T-helper 17 cell (primary cell): ENCODE measurements around the gene KIF1B. TPM values are rescaled to one million over a fixed set of nuclear protein-coding genes. Genes with fewer than 3 reads are reported as not detected.
"Not testable (repeated sequence)": the region's sequence is repeated elsewhere in the genome, so short reads cannot be mapped to it uniquely, and the experiment has no call there.

Experiments
- ATAC-seq: fragments of 150-1000 bp; cut with Tn5 transposase; 2 replicates; pipeline ENCODE4 v1.10.0; 2021; ENCODE audit warnings: mild to moderate bottlenecking, moderate library complexity
- DNase-seq, 3 donors: peaks; one replicate each; pipeline versions ENCODE4 v3.0.0 to v3.0.0-alpha.2; 2020 to 2021
- H3K9me3 ChIP-seq: one replicate; pipeline ENCODE4 v1.7.0; 2013; ENCODE audit warnings: low read length, mild to moderate bottlenecking; ENCODE audit not compliant: control insufficient read depth, poor library complexity, severe bottlenecking
- H3K27ac Mint-ChIP-seq: one replicate; pipeline ENCODE4 v1.8.0; 2022; ENCODE audit warnings: mild to moderate bottlenecking, moderate library complexity, mixed read lengths
- H3K27me3 Mint-ChIP-seq: one replicate; pipeline ENCODE4 v1.8.0; 2022; ENCODE audit warnings: mixed read lengths
- H3K36me3 Mint-ChIP-seq: one replicate; pipeline ENCODE4 v1.8.0; 2022; ENCODE audit warnings: low read depth, mixed read lengths
- H3K4me1 Mint-ChIP-seq: one replicate; pipeline ENCODE4 v1.8.0; 2022; ENCODE audit warnings: mild to moderate bottlenecking, mixed read lengths
- H3K4me3 Mint-ChIP-seq: one replicate; pipeline ENCODE4 v1.8.0; 2022; ENCODE audit warnings: mild to moderate bottlenecking, moderate library complexity, mixed read lengths
- total RNA-seq, 4 donors: library from RNA in 2 of 4; stranded (reverse) in 2 of 4; gene quantifications; one replicate each; pipeline ENCODE4 v1.2.3 and lab custom pipeline; 2022 to 2026

The KIF1B gene
- total RNA-seq, 2 donors from 2014 or later, result 10.9 to 13.3 TPM

- H3K4me1 Mint-ChIP-seq, result peaks cover 10% of the 10 kb centered on the region
- no peaks in the 10 kb centered on the region for H3K9me3 ChIP-seq
- no peaks in the 10 kb centered on the region for H3K27me3 Mint-ChIP-seq
- no peak overlapping the region for H3K4me3 Mint-ChIP-seq
- peaks cover 2% of the 10 kb centered on the region for H3K36me3 Mint-ChIP-seq
- ATAC-seq (no peak), DNase-seq (no peak)
- no peak overlapping the region for H3K27ac Mint-ChIP-seq
These were observed 21.8 kb downstream of the KIF1B start for GRCh38 chr1:10232163-10232562.

GRCh38 chr1:10236405-10237156, 26.2 kb downstream of the KIF1B start:
- H3K4me1 Mint-ChIP-seq, result peaks cover 6% of the 10 kb centered on the region
- no peak for ATAC-seq
- no peak overlapping the region for H3K27ac Mint-ChIP-seq
- no peaks in the 10 kb centered on the region for H3K9me3 ChIP-seq
- no peak for DNase-seq
- H3K36me3 Mint-ChIP-seq, result peaks cover 2% of the 10 kb centered on the region
- no peaks in the 10 kb centered on the region for H3K27me3 Mint-ChIP-seq
- H3K4me3 Mint-ChIP-seq, result no peak overlapping the region

- Mint-ChIP-seq H3K27me3 (no peaks in the 10 kb centered on the region), H3K36me3 (peaks cover 4% of the 10 kb centered on the region), H3K4me1 (peaks cover 6% of the 10 kb centered on the region), H3K4me3 (no peak overlapping the region), H3K27ac (no peak overlapping the region)
- no peak for DNase-seq
- H3K9me3 ChIP-seq, result no peaks in the 10 kb centered on the region
- no peak for ATAC-seq
These were observed 26.8 kb downstream of the KIF1B start for GRCh38 chr1:10237157-10237539.

GRCh38 chr1:10242135-10242534, 31.8 kb downstream of the KIF1B start:
- Mint-ChIP-seq H3K36me3 (peaks cover 4% of the 10 kb centered on the region), H3K4me3 (no peak overlapping the region), H3K4me1 (peaks cover 7% of the 10 kb centered on the region), H3K27ac (no peak overlapping the region), H3K27me3 (no peaks in the 10 kb centered on the region)
- DNase-seq (no peak), ATAC-seq (no peak)
- no peaks in the 10 kb centered on the region for H3K9me3 ChIP-seq

- Mint-ChIP-seq H3K27ac (peak overlapping the region; percentile 57), H3K36me3 (peaks cover 3% of the 10 kb centered on the region), H3K4me3 (no peak overlapping the region), H3K4me1 (peaks cover 6% of the 10 kb centered on the region), H3K27me3 (no peaks in the 10 kb centered on the region)
- no peak for DNase-seq
- no peaks in the 10 kb centered on the region for H3K9me3 ChIP-seq
- ATAC-seq, result no peak
These were observed 32.4 kb downstream of the KIF1B start for GRCh38 chr1:10242811-10243210.

GRCh38 chr1:10245674-10246073, 35.3 kb downstream of the KIF1B start:
- no peaks in the 10 kb centered on the region for H3K27me3 Mint-ChIP-seq
- no peak overlapping the region for H3K4me3 Mint-ChIP-seq
- DNase-seq (no peak), ATAC-seq (no peak)
- no peaks in the 10 kb centered on the region for H3K9me3 ChIP-seq
- no peak overlapping the region for H3K27ac Mint-ChIP-seq
- peaks cover 7% of the 10 kb centered on the region for H3K4me1 Mint-ChIP-seq
- H3K36me3 Mint-ChIP-seq, result peaks cover 5% of the 10 kb centered on the region

- H3K4me1 Mint-ChIP-seq, result peaks cover 12% of the 10 kb centered on the region
- DNase-seq, result no peak
- peaks cover 3% of the 10 kb centered on the region for H3K36me3 Mint-ChIP-seq
- H3K27me3 Mint-ChIP-seq, result no peaks in the 10 kb centered on the region
- H3K9me3 ChIP-seq, result no peaks in the 10 kb centered on the region
- no peak overlapping the region for H3K27ac Mint-ChIP-seq
- ATAC-seq, result no peak
- H3K4me3 Mint-ChIP-seq, result no peak overlapping the region
These were observed 39.6 kb downstream of the KIF1B start for GRCh38 chr1:10249808-10250457.

GRCh38 chr1:10250663-10251062, 40.3 kb downstream of the KIF1B start:
- no peak overlapping the region for H3K4me3 Mint-ChIP-seq
- DNase-seq, result no peak
- no peaks in the 10 kb centered on the region for H3K27me3 Mint-ChIP-seq
- peaks cover 3% of the 10 kb centered on the region for H3K36me3 Mint-ChIP-seq
- peak overlapping the region; percentile 43 for H3K27ac Mint-ChIP-seq
- no peak for ATAC-seq
- peaks cover 12% of the 10 kb centered on the region for H3K4me1 Mint-ChIP-seq
- no peaks in the 10 kb centered on the region for H3K9me3 ChIP-seq

GRCh38 chr1:10251325-10252108, 41.1 kb downstream of the KIF1B start:
- H3K4me1 Mint-ChIP-seq, DNase-seq, H3K9me3 ChIP-seq, H3K27ac Mint-ChIP-seq, H3K36me3 Mint-ChIP-seq, H3K27me3 Mint-ChIP-seq, ATAC-seq, H3K4me3 Mint-ChIP-seq: not testable (repeated sequence)

- H3K36me3 Mint-ChIP-seq, result peaks cover 3% of the 10 kb centered on the region
- no peaks in the 10 kb centered on the region for H3K9me3 ChIP-seq
- H3K4me3 Mint-ChIP-seq, result no peak overlapping the region
- H3K4me1 Mint-ChIP-seq, result peaks cover 6% of the 10 kb centered on the region
- H3K27me3 Mint-ChIP-seq, result no peaks in the 10 kb centered on the region
- H3K27ac Mint-ChIP-seq, result peak overlapping the region; percentile 19
- ATAC-seq (no peak), DNase-seq (no peak)
These were observed 42.1 kb downstream of the KIF1B start for GRCh38 chr1:10252508-10252907.

GRCh38 chr1:10253149-10253548, 42.8 kb downstream of the KIF1B start:
- DNase-seq, result no peak
- peak overlapping the region; percentile 19 for H3K27ac Mint-ChIP-seq
- no peaks in the 10 kb centered on the region for H3K9me3 ChIP-seq
- H3K36me3 Mint-ChIP-seq, result peaks cover 4% of the 10 kb centered on the region
- H3K27me3 Mint-ChIP-seq, result no peaks in the 10 kb centered on the region
- no peak for ATAC-seq
- H3K4me1 Mint-ChIP-seq, result peaks cover 6% of the 10 kb centered on the region
- H3K4me3 Mint-ChIP-seq, result no peak overlapping the region

- no peak overlapping the region for H3K4me3 Mint-ChIP-seq
- no peaks in the 10 kb centered on the region for H3K9me3 ChIP-seq
- H3K27ac Mint-ChIP-seq, result peak overlapping the region; percentile 19
- no peaks in the 10 kb centered on the region for H3K27me3 Mint-ChIP-seq
- ATAC-seq, result no peak
- peaks cover 4% of the 10 kb centered on the region for H3K4me1 Mint-ChIP-seq
- peaks cover 2% of the 10 kb centered on the region for H3K36me3 Mint-ChIP-seq
- no peak for DNase-seq
These were observed 43.4 kb downstream of the KIF1B start for GRCh38 chr1:10253755-10254154.

GRCh38 chr1:10257851-10258250, 47.5 kb downstream of the KIF1B start:
- H3K36me3 Mint-ChIP-seq, result peaks cover 2% of the 10 kb centered on the region
- H3K27me3 Mint-ChIP-seq, result no peaks in the 10 kb centered on the region
- H3K4me3 Mint-ChIP-seq, result no peak overlapping the region
- peaks cover 4% of the 10 kb centered on the region for H3K4me1 Mint-ChIP-seq
- no peak for ATAC-seq
- no peaks in the 10 kb centered on the region for H3K9me3 ChIP-seq
- DNase-seq, result no peak
- H3K27ac Mint-ChIP-seq, result no peak overlapping the region
